ENCODE results near the gene FDCSP.

DNA sequence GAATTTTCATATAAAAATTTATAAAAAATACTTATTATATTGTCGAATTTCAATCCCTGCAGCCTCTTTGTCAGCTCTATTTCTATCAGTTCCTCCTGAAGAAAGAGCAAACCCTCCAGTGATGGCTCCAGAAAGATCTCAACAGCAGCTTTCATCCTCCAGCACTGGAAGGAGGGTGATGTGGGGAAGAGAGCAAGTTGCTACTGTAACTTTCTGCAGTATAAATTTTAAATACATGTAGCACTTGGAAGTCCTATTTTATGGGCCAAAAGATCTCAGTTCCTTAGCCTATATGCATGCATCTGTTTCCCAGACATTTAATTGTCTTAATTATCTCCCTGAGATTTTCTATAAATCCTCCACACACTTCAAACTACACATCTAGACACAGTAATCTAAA lies 44.1 kb upstream of the FDCSP start:
- TF ChIP-seq, protein P1, sequence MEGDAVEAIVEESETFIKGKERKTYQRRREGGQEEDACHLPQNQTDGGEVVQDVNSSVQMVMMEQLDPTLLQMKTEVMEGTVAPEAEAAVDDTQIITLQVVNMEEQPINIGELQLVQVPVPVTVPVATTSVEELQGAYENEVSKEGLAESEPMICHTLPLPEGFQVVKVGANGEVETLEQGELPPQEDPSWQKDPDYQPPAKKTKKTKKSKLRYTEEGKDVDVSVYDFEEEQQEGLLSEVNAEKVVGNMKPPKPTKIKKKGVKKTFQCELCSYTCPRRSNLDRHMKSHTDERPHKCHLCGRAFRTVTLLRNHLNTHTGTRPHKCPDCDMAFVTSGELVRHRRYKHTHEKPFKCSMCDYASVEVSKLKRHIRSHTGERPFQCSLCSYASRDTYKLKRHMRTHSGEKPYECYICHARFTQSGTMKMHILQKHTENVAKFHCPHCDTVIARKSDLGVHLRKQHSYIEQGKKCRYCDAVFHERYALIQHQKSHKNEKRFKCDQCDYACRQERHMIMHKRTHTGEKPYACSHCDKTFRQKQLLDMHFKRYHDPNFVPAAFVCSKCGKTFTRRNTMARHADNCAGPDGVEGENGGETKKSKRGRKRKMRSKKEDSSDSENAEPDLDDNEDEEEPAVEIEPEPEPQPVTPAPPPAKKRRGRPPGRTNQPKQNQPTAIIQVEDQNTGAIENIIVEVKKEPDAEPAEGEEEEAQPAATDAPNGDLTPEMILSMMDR (IDR thresholded peaks at IDR 0.05; ENCODE audit: control extremely low read depth in 1 of 3, insufficient read depth in 1 of 3, low read depth in 1 of 3, low read length in 3 of 3), result no peak
- TF ChIP-seq POLR2AphosphoS5 (IDR thresholded peaks at IDR 0.05; ENCODE audit: low read depth, low read length), result no peak
- no peak for TF ChIP-seq SRF (IDR thresholded peaks at IDR 0.05; ENCODE audit: low read depth, low read length)
- TF ChIP-seq BRCA1 (IDR thresholded peaks at IDR 0.05; ENCODE audit: low read depth, low read length), result no peak
- no peak for TF ChIP-seq CHD2 (IDR thresholded peaks at IDR 0.05; ENCODE audit: low read length)
- TF ChIP-seq, protein P2, sequence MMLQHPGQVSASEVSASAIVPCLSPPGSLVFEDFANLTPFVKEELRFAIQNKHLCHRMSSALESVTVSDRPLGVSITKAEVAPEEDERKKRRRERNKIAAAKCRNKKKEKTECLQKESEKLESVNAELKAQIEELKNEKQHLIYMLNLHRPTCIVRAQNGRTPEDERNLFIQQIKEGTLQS (IDR thresholded peaks at IDR 0.05; ENCODE audit: insufficient read depth, low read depth, low read length), result no peak
- TF ChIP-seq EP300 (IDR thresholded peaks at IDR 0.05; ENCODE audit: borderline replicate concordance in 1 of 2, low read depth in 2 of 2, low read length in 2 of 2), result no peak
- no peak for TF ChIP-seq EGR1 (IDR thresholded peaks at IDR 0.05; ENCODE audit: borderline replicate concordance, low read depth, low read length)
- TF ChIP-seq RFX5 (IDR thresholded peaks at IDR 0.05; ENCODE audit: borderline replicate concordance, low read depth, low read length), result no peak
- TF ChIP-seq POLR2A (IDR thresholded peaks at IDR 0.05; ENCODE audit: control extremely low read depth in 1 of 2, low read depth in 2 of 2, low read length in 2 of 2), result no peak
